Hematopoietic multipotent progenitor cell treated with erythropoietin and hydrocortisone succinate and interleukin-3 and kit ligand, for 17 days (in vitro differentiated cells): ENCODE results near the gene ZNF653.
A peak's percentile ranks its signal among the peaks of the same experiment; 100 is the strongest.
"Not testable (repeated sequence)": the region's sequence is repeated elsewhere in the genome, so short reads cannot be mapped to it uniquely, and the experiment has no call there.

Source experiments
- DNase-seq: peaks from one replicate; pipeline ENCODE4 v3.0.0-alpha.2; 2015; ENCODE audit warnings: low spot score

The ZNF653 gene

DNA sequence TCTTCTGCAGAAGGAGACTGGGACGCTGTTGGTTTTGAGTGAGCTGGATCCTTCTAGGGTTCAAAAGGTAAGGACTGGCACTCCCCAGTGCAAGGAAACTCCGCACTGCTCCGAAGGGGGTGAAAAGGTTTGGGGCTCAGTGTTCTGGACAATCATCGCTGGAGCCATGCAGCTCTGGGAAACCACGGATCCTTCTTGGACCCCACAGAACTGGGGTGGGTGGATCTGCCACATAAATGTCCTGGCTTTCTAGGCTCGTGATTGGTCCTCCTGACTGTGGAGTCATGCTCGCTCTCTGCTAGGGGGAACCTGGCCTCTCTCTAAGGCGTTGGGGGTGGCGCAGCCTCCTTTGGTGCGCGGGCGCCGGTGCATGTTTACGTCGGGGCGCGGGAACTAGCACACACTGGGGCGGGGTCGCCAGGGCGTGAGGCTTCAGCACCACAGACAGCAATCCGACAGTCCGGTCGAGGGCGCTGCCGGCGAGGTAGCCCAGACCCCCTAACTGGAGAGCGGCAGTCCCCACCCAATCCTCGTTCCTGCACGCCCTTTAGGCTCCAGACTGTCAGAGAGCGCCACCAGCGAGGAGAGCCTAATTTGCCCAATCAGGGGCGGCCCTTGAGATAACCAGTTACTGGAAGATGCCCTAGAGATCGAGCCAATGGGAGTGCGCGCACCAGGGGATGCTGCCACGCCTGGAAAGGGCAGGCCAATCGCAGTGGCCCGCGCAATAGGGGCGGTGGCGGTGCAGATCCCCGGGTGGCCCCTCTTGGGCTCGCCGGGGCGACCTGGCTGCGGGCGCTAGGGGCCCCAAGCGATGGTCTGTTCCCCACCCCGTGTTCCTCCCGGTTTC lies 23.9 kb downstream of the ZNF653 start:
- peak; percentile 78 for DNase-seq

DNA sequence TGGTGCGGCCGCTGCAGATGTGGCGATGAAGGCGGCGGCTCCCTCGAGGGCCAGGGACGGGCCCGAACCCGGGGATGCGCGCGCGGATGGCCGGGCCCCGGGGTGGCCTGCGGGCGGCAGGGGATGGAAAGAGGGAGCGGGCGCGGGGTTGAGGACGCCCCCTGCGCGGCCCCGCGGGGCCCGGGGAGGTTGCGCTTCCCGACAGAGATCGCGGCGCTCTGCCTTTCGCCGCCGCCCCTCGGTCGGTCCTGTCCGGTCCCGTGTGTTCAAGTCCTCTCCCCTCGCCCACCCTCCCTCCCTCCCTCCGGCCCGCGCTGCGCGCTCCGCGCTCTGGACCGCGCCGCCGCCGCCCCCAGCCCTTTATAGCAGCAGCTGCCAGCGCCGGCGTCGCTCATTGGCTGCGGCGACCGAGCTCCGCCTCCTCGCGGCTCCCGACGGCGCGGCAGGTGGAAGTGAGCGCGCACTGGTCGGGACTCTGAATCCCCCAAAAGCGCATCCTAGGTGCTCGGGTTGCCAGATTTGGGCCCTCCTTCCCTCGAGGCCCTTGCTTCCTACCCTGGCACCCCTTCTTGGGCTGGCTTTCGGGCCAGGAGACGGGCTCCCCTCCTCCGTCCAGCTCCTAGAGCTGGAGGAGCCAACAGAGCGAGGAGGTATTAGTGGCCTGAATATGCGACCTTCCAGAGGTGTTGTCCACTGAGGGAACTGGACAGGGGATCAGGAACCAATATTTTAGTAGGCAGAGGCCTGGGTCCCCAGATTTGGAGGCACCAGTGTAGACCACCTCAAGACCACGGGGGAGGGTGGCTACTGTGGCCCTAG lies 24.7 kb downstream of the ZNF653 start, which contains the start of gene ELAVL3:
Gene ELAVL3 (minus strand): TSS at position 332 of the 819 bp plus-strand sequence. CDS start 438 bp downstream, outside the sequence.
- DNase-seq = no peak

DNA sequence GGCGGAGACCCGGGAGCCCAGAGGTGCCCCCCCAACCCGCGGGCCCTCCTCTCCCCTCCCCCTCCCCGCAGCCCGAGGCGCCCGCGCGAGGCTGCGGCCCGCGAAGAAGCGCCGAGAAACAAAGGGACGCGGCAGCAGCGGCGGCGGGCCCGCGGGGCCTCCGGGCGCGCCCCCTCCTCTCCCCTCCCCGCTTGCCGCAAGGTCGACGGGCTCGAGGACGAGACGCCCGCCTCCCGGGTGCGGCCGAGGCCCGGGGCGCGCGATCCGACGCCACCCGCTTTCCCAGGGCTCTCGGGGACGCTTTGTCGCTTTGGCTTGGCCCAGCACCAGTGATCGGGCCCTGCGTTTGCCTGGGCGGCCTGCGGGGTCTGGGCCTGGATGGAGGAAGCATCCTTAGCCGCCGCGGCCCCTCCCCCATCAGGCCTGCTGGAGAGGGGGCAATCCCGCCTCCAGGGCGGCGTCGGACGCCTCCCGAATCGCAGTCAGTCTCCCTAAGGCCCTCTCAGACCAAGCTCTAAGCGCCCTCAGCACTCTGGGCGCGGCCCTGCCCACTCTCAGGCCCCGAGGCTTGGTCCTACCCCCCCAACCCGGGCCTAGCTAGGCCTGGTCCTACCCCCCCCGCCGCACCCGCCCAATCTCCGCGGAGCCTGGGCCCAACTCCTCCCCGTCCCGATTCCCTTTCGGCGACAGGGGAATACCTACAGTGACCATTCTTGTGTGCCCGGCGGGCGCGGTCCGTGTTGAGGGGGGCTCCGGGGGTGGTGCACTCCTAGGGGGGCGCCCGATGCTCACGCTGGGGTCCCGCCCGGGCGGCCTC lies 25.5 kb downstream of the ZNF653 start:
- no peak for DNase-seq

DNA sequence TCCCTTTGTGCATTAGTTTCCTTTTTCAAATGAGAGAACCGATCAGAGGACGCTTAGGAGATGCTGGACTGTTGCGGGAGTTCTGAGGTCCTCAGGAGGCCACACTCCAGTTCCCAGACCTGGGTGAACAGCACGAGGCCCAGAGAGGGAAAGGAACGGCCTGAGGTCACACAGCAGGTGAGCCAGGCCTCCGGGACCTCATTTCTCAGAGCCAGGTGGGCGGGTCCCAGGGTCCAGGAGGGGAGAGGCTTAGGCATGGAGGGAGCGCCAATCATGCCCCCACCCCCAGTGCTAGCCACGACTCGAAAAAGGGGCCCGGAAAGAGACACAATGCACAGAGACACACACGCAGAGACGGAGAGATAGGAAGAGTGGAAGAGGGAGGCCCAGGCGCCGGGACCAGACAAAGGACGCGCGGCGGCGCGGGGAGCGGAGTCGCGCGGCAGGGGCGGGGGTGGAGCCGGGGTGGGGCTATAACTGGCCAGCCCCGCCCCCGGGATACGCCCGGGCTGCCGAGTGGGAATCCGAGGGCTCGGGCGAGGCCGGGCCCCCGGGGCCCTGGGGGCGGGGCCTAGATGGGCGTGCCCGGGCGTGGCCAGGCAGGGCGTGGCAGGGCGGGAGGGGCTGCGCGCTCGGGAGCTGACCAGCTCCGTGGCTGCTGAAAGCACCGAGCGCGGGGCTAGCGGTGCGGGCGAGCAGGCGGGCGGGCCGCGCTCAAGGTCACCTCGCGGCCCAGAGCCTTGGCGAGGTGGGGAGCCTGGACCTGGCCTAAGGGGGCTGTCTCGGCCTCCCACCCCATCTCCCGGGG lies 26.3 kb downstream of the ZNF653 start:
- peak; percentile 50 for DNase-seq

DNA sequence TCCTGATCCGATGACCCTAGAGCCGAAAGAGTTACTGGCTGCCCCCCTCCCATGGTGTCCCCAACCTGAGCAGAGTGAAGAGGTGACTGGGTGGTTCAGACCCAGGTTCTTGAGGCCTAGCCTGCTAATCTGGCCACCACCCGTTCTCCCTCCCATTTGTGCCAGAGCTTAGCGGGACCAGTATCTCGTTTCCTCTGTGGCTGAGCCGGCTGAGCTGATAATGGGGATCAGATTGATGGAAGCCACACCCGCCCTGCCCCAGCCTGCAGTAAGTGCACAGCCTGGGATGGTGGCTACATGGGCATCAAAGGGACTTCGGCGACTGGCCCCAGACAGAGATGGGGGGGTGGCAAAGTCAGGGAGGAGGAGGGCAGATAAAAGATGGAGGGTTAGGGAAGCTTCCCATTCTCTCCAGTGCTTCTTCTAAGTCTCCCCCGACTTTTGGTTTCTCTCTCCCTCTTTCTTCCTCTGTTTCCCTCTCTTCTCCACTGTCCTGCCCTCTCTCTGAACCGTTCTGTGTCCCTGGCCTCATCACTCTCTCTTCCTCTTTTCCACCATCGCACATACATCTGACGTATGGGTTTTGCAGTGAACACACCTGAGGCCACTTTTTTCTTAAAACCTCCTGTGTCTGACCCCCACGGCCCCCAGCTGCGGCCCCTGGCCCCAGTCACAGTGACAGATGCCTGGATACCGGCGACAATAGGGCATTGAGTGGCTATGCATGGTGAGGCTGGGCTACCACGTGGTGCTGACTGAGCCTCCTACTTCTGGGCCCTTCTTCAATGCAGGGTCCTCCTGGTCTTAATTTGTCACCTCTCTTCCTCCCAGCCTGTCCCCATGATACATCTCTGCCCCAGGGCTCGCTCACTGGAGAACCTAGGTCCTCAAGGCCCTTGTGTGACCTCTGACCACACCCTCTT lies 27.2 kb downstream of the ZNF653 start:
- DNase-seq = no peak

DNA sequence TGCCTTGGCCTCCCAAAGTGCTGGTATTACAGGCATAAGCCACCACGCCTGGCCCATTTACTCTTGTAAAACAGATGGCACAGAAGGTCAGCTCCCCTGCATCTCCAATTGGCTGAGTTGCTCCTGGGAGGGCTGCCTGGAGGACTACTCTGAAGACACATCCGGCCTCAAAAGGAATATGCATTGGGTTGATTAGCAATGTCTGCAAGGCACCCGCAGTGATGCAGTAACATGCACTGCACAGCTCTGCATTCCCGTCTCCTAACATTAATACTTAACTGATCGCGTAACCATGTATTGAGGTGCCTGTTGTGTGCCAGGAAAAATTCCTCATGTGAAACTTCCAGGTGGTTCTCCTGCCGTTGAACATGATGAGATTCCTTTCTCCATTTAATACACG lies 29.8 kb downstream of the ZNF653 start:
- DNase-seq = no peak

DNA sequence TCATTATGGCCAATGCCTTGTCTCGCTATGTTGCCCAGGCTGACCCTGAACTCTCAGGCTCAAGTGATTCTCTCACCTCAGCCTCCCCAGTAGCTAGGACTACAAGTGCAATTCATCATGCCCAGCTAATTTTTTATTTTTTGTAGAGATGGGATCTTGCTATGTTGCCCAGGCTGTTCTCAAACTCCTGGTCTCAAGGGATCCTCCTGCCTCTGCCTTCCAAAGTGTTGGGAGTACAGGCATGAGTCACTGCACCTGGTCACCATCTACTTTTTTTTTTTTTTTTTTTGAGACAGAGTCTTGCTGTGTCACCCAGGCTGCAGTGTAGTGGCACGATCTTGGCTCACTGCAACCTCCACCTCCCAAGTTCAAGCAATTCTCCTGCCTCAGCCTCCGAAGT lies 30.3 kb downstream of the ZNF653 start:
- not testable (repeated sequence) for DNase-seq

DNA sequence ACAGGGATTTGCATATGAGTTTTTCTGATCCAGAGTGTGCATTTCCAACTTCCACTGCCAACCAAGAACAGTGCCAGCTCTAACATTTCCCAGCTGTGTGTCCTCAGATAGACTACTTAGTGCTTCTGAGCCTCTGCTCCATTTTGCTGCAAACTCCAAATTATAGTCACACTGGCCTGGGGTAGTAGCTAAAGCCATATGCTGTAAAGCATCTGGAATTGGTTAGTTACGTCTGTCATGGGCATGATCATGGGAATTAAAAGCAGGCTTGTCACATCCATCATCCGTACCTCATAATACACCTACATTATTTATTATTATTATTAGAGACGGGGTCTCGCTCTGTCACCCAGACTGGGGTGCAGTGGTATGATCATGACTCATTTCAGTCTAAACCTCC lies 31.9 kb downstream of the ZNF653 start:
- DNase-seq = no peak

DNA sequence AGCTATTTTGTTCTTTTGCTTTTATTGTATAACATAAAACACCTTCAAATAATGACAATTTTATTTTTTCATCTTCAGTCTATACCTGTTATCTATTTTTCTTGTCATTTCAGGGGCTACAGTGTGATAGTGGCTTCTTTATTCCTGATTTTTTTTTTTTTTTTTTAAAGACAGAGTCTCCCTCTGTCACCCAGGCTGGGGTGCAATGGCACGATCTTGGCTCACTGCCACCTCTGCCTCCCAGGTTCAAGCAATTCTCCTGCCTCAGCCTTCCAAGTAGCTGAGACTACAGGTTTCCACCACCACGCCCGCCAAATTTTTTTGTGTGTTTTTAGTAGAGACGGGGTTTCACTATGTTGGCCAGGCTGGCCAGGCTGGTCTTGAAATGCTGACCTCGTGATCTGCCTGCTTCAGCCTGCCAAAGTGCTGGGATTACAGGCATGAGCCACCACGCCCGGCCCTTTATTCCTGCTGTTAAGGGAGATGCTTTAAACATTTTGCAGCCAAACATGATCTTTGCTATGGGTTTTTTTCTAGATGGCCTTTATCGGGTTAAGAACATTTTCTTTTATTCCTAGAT lies 37.3 kb downstream of the ZNF653 start:
- not testable (repeated sequence) for DNase-seq

DNA sequence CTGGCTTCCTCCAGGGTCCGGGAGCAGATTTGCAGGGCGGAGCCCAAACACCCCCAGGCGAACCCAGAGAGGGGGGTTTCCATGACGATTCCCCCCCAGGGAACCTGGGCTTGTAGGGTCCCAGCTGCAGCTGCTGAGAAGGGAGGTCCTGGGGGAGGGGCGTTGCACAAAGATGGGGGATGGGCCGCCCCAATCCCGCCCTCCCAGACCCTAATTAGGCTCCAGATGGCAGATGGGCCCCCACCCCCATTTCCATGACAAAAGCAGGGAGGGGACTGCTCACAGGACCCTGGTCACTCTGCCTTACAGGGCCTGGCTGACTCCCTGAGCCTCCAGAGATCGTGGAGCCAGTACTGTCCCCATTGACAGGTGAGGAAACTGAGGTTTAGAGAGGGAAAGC lies 40.0 kb downstream of the ZNF653 start:
- DNase-seq = no peak

DNA sequence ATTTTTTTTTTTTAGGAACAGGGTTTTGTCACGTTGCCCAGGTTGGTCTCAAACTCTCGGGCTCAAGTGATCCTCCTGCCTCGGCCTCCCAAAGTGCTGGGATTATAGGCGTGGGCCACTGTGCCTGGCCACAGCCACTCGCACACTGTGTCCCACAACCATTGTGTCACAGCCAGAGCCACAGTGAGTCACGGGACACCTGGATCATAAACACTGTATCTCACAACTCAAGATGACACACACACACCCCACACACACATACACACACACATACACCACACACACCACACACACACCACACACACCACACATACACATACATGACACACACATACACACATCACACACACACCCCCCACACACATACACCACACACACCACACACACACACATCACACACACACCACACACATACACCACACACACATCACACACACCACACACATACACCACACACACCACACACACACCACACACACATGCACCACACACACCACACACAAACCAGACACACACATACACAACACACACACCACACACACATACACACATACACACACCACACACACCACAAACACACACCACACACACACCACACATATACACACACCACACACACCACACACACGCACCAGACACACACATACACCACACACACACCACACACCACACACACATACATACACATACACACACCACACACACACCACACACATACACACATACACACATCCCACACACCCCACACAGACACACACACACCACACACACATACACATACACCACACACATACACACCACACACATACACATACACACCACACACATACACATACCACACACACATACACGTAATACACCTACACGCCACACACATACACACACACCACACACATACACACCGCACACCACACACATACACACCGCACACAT lies 41.0 kb downstream of the ZNF653 start:
- DNase-seq = no peak

DNA sequence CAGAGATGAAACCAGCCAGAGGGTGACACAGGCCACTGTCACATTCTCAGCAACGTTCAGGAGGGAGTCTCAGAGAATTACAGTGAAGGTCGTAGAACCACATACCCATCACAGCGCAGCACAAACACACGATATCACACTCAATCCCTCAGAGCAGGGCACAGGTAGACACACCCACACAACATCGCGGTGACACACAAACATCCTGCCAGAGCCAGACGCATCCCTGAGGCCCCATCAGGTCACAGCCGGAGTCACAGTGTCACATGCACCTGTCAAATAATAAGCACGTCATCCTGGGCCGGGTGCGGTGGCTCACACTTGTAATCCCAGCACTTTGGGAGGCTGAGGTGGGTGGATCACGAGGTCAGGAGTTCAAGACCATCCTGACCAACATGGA lies 42.2 kb downstream of the ZNF653 start:
- DNase-seq = no peak

DNA sequence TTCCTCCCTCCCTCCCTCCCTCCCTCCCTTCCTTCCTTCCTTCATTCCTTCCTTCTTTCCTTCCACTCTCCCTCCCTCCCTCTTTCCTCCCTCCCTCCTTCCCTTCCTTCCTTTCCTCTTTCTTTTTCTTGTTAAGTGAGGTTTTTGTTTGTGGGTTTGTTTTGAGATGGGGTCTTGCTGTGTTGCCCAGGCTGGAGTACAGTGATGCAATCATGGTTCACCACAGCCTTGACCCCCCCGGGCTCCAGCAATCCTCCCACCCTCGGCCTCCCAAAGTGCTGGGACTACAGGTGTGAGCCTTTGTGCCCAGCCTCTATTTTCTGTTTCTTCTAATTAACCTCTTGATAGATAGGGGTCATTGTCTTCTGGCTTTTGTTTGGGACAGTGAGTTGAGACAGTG lies 44.2 kb downstream of the ZNF653 start:
- DNase-seq = no peak

DNA sequence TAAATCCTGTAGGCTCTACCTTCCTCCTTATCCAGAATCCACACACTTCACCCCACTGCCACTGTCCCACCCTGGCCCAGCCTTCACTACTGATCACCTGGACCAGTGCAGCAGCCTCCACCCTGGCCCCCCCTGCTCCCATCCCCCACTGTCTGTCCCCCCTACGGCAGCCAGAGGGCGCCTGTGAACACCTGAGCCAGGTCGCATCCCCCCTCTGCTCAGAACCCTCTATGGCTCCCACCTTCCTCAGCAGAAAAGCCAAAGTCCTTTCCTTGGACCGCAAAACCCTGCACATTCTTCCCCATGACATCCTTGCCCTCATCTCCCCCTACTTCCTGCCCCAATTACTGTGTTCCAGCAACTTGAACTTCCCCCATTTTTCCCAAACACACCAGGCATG lies 45.4 kb downstream of the ZNF653 start:
- peak; percentile 26 for DNase-seq

DNA sequence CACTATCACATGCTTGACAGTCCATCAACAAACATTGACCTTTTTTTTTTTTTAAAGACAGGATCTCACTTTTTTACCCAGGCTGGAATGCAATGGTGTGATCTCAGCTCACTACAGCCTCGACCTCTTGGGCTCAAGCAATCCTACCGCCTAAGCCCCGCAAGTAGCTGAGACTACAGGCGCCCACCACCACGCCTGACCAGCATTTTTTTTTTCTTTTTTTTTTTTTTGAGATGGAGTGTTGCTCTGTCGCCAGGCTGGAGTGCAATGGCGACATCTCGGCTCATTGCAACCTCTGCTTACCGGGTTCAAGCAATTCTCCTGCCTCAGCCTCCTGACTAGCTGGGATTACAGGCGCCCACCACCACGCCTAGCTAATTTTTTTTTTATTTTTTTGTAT lies 46.7 kb downstream of the ZNF653 start:
- not testable (repeated sequence) for DNase-seq

DNA sequence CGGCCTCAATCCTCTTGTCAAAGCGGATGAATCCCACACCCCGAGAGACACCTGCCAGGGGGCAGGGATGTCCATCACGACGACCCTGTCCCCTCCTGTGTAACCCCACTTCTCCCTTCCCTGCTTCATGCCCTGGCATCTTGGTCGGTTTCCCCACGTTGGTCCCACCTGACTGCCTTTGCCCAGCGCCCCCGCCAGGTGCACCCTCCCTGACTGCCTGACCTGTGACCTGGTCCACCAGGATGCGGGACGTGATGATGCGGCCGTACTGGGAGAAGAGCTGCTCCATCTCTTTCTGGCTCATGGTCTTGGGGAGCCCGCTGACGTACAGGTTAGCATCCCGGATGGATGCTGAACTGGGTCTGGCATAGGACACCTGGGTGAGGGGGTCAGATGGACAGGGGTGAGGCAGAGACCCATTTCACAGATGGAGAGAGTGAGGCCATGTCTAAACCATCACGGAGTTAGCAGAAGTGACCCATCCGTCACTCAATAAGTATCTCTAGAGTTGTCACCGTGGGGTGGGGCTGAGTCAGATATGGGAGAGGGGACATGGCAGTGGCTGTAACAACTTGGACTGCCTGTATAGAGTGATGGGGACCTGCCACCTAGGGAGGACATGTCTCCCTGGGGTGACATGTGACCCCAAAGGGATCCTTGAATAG lies 47.3 kb downstream of the ZNF653 start:
- DNase-seq = no peak

DNA sequence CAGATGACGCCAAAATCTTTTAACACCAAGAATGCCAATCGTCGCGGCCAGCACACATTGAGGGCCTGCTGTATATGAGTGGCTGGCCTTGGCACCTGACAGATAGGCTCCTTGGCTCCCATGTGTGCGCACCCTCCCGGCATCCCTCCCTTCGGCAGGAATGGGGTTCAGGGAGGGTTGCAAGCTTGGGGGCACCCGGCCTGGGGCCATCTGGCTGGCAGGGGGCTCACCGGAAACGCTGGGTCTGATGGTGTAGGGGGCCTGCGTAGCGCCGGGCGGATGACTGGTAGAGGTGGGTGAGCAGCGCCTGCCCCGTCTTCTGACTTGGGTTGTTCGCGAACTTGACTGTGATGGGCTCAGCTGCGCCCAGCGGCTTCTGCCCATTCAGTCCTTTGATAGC lies 47.8 kb downstream of the ZNF653 start:
- no peak for DNase-seq

DNA sequence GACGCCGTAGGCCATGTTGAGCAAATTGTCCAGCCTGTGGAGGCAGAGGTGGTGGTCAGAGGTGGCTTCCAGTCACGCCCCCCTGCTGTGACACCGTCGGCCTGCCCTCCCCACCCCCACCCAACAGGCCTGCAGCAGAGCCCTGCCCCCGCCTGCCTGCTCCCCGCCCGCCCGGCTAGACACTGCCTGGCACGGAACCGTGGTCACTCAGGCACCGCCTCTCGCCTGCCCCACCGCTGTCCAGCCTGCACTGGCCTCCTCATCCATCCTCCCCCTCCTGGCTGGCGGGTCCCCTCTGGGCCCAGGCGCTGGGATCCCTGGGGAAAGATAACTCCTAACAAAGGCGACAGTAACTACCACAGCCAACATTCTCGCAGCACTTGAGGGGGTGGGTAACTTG lies 48.5 kb downstream of the ZNF653 start:
- DNase-seq = no peak
